Esophagus muscularis mucosa (tissue), 3 donors: ENCODE data around the gene PRDM5.

Experiments used
- CTCF ChIP-seq, 3 experiments: fragments of 200-600 bp in 2 of 3; fragments of 450-650 bp in 1 of 3; sonication (generic) in 2 of 3; IDR thresholded peaks; one replicate each; pipeline ENCODE4 v1.5.1; 2017 to 2019; ENCODE audit warnings: antibody characterized with exemption in 3 of 3, mild to moderate bottlenecking in 2 of 3, moderate library complexity in 1 of 3
- POLR2A ChIP-seq: fragments of 450-650 bp; IDR thresholded peaks from one replicate; pipeline ENCODE4 v1.6.1; 2017; ENCODE audit warnings: antibody characterized with exemption, moderate library complexity, mild to moderate bottlenecking, low read depth

DNA sequence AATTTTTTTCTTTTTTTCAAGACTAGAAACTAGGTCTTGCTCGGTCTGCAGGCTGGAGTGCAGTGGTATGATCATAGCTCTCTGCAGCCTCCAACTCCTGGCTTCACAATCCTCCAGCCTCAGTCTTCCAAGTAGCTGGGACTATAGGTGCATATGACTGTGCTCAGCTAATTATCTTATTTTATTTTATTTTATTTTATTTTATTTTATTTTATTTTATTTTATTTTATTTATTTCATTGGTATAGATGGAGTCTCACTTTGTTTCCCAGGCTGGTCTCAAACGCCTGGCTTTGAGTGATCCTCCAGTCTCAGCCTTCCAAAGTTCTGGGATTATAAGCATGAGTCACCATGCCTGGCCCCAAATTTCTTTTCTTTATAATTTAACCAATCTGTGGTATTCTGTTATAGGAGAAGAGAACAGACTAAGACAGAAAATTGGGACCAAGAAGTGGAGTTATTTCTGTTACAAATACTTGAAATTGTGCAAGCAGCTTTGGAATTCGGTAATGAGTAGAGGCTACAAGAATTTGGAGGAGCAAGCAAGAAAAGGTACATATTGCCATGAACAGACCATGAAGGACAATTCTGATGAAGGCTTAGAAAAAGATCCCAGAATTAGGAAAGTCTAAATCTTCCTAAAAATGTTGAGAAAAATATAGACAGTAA, 4.0 kb upstream of the PRDM5 start:
- no peak for TF ChIP-seq CTCF (IDR thresholded peaks at IDR 0.05)
- no peak for TF ChIP-seq POLR2A
